WTC11 (cell line): ENCODE data around the gene UBE3C.

ENCODE experiments used
- SMAD4 ChIP-seq: sonication (generic); formaldehyde crosslinking; IDR thresholded peaks from 2 replicates; pipeline ENCODE4 v1.8.0; 2022; ENCODE audit warnings: mild to moderate bottlenecking, missing genetic modification reagents
- SP1 ChIP-seq: sonication (generic); formaldehyde crosslinking; conservative IDR thresholded peaks from 2 replicates; pipeline ENCODE4 v1.8.1; 2022; ENCODE audit warnings: missing genetic modification reagents
- TF ChIP-seq, protein P1 (sequence below): fragments of 200-600 bp; IDR thresholded peaks from 2 replicates; pipeline ENCODE4 v1.8.0; 2022; ENCODE audit warnings: antibody characterized with exemption

DNA sequence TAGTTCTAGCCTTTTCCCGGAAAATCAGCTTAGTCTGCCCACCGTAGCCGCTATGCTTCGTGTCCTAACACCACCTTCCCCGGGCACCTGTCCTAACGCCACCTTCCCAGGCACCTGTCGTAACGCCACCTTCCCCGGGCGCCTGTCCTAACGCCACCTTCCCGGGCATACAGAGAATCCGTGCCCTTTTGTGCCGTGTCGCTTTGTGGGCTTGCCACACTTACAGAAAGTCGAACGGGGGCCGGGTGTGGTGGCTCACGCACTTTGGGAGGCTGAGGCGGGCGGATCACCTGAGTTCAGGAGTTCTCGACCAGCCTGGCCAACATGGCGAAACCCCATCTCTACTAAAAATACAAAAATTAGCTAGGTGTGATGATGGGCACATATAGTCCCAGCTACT lies 124.4 kb downstream of the UBE3C start:
- TF ChIP-seq SP1 (CRISPR knock-in tag) = no peak
- TF ChIP-seq, protein P1, sequence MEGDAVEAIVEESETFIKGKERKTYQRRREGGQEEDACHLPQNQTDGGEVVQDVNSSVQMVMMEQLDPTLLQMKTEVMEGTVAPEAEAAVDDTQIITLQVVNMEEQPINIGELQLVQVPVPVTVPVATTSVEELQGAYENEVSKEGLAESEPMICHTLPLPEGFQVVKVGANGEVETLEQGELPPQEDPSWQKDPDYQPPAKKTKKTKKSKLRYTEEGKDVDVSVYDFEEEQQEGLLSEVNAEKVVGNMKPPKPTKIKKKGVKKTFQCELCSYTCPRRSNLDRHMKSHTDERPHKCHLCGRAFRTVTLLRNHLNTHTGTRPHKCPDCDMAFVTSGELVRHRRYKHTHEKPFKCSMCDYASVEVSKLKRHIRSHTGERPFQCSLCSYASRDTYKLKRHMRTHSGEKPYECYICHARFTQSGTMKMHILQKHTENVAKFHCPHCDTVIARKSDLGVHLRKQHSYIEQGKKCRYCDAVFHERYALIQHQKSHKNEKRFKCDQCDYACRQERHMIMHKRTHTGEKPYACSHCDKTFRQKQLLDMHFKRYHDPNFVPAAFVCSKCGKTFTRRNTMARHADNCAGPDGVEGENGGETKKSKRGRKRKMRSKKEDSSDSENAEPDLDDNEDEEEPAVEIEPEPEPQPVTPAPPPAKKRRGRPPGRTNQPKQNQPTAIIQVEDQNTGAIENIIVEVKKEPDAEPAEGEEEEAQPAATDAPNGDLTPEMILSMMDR = no peak
- TF ChIP-seq SMAD4 (CRISPR knock-in tag) = no peak
